ENCODE measurements around the gene KRT79.

GRCh38 chr12:52845946-52846345 lies 11.8 kb upstream of the KRT79 start:
- TF ChIP-seq CTCF (IDR thresholded peaks at IDR 0.05): no peak
- no peak for TF ChIP-seq TCF7L2 (IDR thresholded peaks at IDR 0.05; ENCODE audit: low read depth, low read length)
- TF ChIP-seq POLR2AphosphoS5 (IDR thresholded peaks at IDR 0.05; ENCODE audit: low read depth, low read length): no peak
- no peak for TF ChIP-seq REST (IDR thresholded peaks at IDR 0.05; ENCODE audit: insufficient read depth in 1 of 2, low read depth in 2 of 2, low read length in 1 of 2)

Measured in Panc1 (cell line).